ENCODE data around the gene TNS1. TPM values are rescaled to one million over a fixed set of nuclear protein-coding genes. Genes with fewer than 3 reads are reported as not detected.

Gene TNS1
- total and polyA plus RNA-seq, 4 donors, result 67.0 to 377 (median 208) TPM

GRCh38 chr2:217826520-217826919, 176.3 kb downstream of the TNS1 start:
- Histone ChIP-seq H3K9me3 (ENCODE audit: control insufficient read depth in 4 of 4, insufficient read depth in 3 of 4, low read length in 3 of 4) (no peaks in the 10 kb centered on the region), H3K4me3 (no peak overlapping the region), H3K27me3 (ENCODE audit: control insufficient read depth in 3 of 3, insufficient read depth in 3 of 3, low read length in 2 of 3) (no peaks in the 10 kb centered on the region), H3K27ac (ENCODE audit: low read depth in 1 of 2, low read length in 1 of 2) (peak overlapping the region; percentile 68 to 74), H3K36me3 (ENCODE audit: control insufficient read depth in 4 of 4, insufficient read depth in 4 of 4, low read length in 4 of 4) (peaks cover 16 to 80% (median 54%) of the 10 kb centered on the region in 4 donors), H3K9ac (ENCODE audit: insufficient read depth in 1 of 2, low read length in 2 of 2) (no peak overlapping the region), H3K4me1 (ENCODE audit: control insufficient read depth in 5 of 5, insufficient read depth in 5 of 5, low read length in 5 of 5) (peaks cover 0 to 33% (median 10%) of the 10 kb centered on the region in 5 donors)
- WGBS, 2 donors, result 68% methylated on average over 6 of the region's 6 CpGs
- no peak for TF ChIP-seq CTCF (IDR thresholded peaks at IDR 0.05; ENCODE audit: control extremely low read depth, extremely low read depth)
- DNase-seq, result no peak
- peak; percentile 28 for ATAC-seq (ENCODE audit: insufficient read depth, low FRiP score)

- H3K27me3 ChIP-seq (ENCODE audit: control insufficient read depth in 3 of 3, insufficient read depth in 3 of 3, low read length in 2 of 3), result no peaks in the 10 kb centered on the region
- H3K4me1 ChIP-seq (ENCODE audit: control insufficient read depth in 5 of 5, insufficient read depth in 5 of 5, low read length in 5 of 5), result peaks cover 0 to 37% (median 10%) of the 10 kb centered on the region in 5 donors
- peaks cover 12 to 80% (median 54%) of the 10 kb centered on the region in 4 donors for H3K36me3 ChIP-seq (ENCODE audit: control insufficient read depth in 4 of 4, insufficient read depth in 4 of 4, low read length in 4 of 4)
- WGBS, 2 donors, result 91 to 97% methylated on average over 8 of the region's 8 CpGs
- peak overlapping the region in 1 of 2 donors; percentile 77 for H3K27ac ChIP-seq (ENCODE audit: low read depth in 1 of 2, low read length in 1 of 2)
- ATAC-seq (ENCODE audit: insufficient read depth, low FRiP score) (no peak), DNase-seq (no peak)
- H3K9ac ChIP-seq (ENCODE audit: insufficient read depth in 1 of 2, low read length in 2 of 2), result no peak overlapping the region
- H3K9me3 ChIP-seq (ENCODE audit: control insufficient read depth in 4 of 4, insufficient read depth in 3 of 4, low read length in 3 of 4), result no peaks in the 10 kb centered on the region
- no peak for TF ChIP-seq CTCF (IDR thresholded peaks at IDR 0.05; ENCODE audit: control extremely low read depth, extremely low read depth)
- H3K4me3 ChIP-seq, result no peak overlapping the region
These were observed 177.1 kb downstream of the TNS1 start for GRCh38 chr2:217825469-217826235.

GRCh38 chr2:217824223-217824622, 178.6 kb downstream of the TNS1 start:
- peaks cover 11 to 74% (median 55%) of the 10 kb centered on the region in 4 donors for H3K36me3 ChIP-seq (ENCODE audit: control insufficient read depth in 4 of 4, insufficient read depth in 4 of 4, low read length in 4 of 4)
- peak overlapping the region in 1 of 2 donors; percentile 77 for H3K27ac ChIP-seq (ENCODE audit: low read depth in 1 of 2, low read length in 1 of 2)
- H3K4me1 ChIP-seq (ENCODE audit: control insufficient read depth in 5 of 5, insufficient read depth in 5 of 5, low read length in 5 of 5), result peaks cover 0 to 42% (median 10%) of the 10 kb centered on the region in 5 donors
- WGBS, 2 donors, result 89 to 93% methylated on average over 4 of the region's 4 CpGs
- DNase-seq (no peak), ATAC-seq (ENCODE audit: insufficient read depth, low FRiP score) (no peak)
- no peak overlapping the region for H3K4me3 ChIP-seq
- no peak overlapping the region for H3K9ac ChIP-seq (ENCODE audit: insufficient read depth in 1 of 2, low read length in 2 of 2)
- H3K27me3 ChIP-seq (ENCODE audit: control insufficient read depth in 3 of 3, insufficient read depth in 3 of 3, low read length in 2 of 3), result no peaks in the 10 kb centered on the region
- TF ChIP-seq CTCF (IDR thresholded peaks at IDR 0.05; ENCODE audit: control extremely low read depth, extremely low read depth), result no peak
- H3K9me3 ChIP-seq (ENCODE audit: control insufficient read depth in 4 of 4, insufficient read depth in 3 of 4, low read length in 3 of 4), result no peaks in the 10 kb centered on the region
